GM19193 (cell line): ENCODE data around the gene TBX10.

ENCODE experiments used
- POLR2A ChIP-seq: IDR thresholded peaks from 4 replicates; pipeline ENCODE4 v1.6.1; 2011; ENCODE audit not compliant: insufficient read depth, insufficient read length; ENCODE audit errors: extremely low read depth

The TBX10 gene

DNA sequence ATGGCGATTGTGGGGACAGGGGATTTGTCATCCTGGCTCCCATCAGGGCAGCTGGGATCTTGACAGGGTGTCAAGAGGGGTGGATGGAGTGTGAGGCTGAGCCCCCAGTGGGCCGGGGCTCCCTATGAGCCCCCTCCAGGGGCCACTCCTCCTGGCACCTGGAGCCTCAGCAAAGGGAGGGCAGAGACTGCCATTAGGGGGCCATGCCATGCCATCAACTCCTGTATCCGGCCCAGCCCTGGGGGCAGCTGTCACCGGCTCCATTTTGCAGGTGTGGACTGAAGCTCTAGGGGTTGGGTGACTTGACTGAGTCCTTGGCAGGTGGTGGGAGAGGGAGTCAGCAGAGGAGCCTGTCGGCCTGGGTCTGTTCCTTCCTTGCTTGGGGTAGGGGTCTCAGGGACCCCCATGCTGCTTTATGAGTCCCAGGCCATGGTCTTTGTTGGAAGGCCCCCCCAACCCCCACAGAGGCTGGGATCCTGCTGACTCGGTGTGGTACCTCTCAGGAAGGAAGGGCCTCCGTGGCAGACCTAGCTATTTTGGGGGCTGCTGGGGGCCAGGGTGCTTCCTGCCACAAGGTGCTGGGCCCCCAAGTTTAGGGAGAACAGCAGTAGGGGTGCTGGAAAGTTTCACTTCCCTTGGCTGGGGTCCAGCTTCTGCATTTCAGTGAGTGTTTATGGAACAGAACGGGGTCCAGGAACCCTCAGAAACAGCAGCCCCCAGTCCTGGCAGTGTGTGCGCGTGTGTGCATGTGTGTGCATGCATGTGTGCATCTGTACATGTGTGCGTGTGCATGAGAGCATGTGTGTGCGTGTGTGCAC lies 9.4 kb upstream of the TBX10 start:
- no peak for TF ChIP-seq POLR2A

DNA sequence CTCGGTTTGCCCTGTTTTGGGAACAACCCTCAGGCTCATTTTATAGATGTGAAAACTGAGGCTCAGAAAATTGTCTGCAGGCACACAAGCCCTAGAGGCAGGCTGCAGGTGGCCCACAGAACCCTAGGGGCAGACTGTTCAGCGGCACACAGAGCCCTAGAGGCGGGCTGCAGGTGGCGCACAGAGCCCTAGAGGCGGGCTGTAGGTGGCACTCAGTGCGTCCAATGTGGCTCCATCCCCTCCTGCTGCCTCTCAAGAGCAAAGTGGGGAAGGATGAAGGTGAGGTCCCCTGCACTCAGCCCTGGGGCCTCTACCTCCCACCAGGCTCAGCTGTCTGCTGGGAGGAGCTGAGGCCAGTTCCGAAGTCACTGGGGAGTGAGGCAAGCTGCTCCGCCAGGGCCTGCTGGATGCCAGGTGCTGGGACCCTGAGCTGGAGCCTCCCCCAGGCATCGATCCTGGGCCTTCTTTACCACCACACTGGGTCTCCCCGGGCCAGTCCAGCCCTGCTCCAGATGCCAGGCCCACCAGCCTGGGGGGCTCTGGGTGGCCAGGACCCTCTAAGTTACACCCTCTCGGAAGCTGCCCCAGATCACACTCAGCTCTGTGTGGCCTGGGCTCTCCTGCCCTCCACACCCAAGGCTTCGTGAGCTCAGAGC lies 8.7 kb upstream of the TBX10 start:
- no peak for TF ChIP-seq POLR2A

DNA sequence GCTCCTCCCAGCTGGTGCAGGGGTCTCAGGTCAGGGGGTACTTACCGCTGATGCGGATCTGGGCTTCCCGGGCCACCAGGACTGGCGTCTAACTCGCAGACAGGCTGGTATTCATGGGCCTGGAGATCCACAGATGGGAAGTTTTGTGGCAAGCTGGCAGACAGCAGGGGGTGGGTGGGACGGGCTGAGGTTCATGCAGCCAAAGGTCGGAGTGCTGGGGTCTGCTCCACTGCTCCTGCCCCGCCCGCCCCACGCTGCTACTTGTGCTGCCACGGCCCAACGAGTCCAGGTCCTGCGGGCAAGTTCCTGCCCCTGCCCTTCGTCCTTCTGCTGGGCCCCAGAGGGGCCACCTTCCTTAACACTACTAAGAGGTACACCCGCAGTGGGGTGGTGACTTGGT lies 7.9 kb upstream of the TBX10 start:
- no peak for TF ChIP-seq POLR2A

DNA sequence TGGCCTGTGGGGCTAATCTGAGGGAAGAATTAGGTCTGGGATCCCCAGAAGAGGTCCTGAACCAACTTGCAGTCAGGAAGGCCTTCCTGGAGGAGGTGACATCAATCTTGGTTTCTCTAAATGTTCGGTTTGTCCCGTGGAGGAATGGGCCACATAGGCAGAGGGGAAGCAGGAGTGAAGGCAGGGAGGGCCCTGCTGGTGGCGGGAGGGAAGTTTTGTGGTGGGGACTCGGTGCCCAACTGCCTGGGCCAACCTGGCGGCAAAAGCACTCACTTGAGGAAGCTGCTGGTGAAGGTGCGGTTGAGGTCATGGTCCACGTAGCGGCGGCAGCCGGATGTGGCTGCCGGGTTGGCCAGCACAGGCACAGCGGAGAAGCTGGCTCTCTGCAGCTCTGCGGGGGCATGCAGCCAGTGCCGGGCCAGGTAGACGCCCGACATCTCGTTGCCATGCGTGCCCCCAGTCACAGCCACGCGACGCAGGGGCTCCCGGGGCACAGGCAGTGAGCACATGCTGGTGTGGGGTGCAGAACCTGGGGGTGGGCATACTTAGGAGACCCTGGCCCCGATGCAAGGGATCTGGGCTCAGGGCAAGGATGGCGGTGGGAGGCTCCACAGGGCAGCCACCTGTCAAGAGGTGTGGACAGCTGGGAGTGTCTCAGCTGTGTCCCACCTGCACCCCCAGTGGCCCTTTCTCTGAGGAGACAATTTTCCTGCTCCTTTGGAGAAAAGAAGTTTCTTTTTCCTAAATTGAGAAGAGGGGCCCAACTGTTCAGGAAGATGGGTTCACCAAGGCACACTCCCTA lies 7.2 kb upstream of the TBX10 start:
- TF ChIP-seq POLR2A, result no peak

DNA sequence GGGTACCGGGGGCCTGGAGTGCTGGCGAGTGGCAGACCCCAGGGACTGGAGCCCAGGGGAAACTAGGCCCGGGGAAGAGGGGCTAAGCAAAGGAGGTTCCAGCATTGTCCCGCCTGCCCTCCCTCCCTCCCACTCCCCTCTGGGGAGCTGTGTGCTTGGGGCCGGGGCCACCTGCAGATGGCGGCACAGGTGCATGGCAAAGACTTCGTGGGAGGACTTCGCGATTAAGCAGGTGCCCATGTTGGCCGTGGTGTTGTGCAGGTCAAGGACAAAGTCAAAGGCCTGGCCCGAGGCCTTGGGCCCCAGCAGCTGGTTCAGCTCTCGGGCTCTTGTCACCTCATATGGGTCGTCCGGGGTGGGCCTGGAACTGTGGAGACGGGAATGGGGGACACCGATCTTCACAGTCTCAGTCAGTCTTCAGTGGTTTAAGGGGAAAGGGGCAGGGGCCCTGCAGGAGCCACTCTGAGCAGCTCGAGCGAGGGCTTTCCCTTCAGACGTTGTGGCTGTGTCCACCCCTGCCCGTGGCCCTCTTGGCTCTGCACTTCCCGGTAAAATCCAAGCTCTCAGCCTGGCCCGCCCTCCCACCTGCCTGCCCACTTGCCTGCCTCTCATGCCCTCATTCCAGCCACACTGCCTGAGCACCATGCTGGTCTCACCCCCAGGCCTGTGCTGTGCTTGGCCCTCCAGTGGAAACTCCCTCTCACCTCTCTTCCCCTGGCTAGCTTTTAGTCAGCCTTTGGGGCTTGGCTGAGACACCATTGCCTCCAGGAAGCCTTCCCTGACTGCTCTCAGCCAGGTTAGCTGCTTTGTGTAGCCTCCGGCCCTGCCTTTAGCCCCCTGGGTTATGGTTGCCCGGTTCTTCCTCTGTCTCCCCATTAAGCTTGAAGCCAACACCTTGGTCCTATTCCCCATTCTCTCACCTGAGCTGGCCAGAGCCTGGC lies 6.2 kb upstream of the TBX10 start:
- TF ChIP-seq POLR2A, result no peak

DNA sequence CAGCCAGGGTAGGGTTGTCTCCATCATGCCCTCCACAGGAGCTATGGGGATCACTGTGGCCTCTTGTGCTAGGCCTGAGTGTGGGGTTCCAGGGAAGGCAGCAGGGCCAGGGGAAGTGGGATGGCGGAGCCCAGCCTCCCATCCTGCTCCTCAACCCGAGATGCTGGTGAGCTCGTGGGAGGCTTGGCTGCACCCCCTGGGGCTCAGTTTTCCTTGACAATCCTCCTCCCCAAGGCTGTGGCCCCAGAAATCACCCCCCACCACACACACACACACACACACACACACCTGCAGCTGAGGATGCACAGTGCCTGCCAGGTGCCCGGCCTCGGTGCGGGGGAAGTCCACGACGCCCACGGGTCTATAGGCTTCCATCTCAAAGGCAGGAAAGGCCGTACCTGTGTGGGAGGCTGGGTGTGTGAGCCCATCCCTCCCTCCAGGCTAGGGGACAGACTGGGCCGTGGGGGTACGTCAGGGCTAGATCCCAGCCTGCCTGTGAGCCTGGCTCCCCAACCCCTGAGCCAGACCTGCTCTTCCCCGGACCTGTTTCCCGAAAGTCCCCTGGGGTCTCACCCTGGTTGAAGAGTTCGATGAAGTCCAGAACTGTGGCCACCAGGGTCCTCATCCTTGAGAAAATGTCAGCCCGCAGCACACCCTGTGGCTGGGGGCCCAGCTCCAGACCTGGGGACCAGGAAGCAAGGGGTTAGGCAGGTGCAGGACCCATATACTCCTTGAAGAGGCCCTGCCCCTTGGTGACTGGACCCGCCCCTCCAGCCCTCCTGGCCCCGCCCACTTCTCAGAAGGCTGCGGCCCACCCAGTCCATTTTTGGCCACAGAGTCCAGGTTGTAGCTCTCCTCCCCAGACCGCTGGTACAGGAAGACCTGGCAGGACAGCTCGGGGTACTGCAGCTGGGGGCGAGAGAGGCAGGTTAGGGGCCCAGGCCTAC lies 5.2 kb upstream of the TBX10 start:
- TF ChIP-seq POLR2A, result no peak

DNA sequence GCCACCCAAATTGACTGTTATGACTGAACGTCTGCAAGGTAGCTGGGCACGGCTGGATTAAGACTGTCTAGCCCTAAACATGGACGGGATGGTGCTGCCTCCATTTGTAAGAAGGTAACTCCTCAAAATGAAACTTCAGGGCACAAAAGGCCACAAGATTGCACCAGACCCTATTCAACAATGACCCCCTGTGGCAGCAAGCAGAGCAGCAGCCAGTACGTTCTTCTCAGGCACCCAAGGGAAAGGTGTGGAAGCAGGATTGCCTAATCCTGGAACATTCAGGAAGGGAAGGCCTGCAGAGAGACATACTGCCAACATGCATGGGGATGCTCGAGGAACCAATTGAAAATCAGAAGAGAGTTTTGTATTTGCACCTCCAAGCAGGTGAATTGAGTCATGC lies 4.5 kb upstream of the TBX10 start:
- TF ChIP-seq POLR2A, result no peak

DNA sequence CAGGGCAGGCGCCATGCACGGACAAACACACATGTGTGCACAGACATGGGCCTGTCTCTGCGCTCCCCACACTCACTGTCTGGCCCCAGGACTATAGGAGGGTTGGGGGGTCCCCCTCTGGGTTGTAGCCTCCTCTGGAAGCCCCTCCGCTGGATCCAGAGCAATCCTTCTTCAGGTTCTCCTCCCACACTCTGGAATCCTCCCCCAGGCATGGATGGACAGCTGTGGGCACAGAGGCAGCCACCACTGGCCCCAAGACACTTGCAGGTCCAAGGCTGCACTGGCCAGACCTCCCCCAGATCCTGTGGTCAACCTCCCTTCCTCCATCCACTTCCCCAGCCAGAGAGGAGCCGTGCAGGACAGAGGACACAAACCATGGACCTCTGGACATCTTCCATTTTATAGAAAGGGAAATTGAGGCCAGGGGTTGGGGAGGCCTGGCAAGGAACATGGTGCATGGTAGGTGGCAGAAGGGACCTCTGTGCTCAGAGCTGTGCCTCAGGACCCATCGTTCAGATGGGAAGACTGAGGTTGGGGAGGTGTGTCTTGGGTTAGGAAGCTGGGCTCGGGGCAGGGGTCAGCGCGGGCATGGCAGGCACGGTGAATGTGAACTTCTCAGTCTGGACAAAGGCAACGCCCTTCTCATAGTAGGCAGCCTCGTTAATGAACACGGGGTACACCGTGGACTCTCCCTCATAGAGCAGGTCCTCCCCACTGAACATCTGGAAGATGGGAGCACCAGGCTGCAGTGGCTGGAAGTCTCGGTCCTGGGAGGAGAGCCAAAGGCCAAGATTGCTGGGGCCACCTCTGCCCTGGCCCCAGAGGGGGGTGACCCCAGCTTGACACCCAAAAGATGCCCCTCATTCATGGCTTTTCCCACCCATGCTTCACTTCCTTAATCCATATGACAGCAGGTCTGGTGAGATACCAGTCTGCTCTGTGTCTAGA lies 2.9 kb upstream of the TBX10 start:
- no peak for TF ChIP-seq POLR2A

DNA sequence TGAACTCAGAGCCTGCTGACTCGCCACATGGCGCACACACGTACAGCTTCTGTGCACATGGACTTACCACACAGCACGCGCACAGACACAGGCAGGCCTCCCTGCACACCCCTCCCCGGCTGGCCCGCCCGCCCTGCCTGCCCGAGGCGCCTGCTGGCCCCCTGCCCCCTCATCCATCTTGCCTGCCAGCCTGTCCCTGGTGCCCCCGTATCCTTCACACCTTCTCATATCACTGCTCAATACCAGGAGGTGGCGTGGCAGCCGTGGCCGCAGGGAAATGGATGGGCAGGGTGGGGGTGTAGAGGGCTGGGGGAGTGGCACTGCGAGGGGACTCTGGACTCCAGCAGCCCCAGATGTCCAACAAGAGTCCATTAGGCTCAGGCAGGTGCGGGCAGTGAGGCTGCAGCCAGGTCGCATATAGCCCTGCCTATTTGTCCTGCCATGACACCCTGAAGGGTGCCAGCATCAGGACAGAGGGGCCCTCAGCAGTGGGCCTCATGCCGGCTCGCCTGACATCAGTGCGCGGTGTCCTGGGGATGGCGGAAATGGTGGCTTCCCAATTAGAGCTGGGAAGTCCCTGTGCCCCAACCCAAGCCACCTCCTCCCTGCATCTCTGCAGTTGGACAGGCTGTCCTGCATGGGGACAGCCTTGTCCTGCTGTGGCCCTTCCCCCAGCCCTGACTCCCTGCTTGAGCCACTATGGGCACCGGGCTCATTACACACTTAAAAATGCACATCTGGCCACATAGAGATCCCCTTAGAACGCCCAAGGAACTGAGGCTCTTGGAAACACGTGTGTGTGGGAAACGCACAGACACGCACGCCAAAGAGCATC lies 2.0 kb upstream of the TBX10 start:
- TF ChIP-seq POLR2A, result no peak

DNA sequence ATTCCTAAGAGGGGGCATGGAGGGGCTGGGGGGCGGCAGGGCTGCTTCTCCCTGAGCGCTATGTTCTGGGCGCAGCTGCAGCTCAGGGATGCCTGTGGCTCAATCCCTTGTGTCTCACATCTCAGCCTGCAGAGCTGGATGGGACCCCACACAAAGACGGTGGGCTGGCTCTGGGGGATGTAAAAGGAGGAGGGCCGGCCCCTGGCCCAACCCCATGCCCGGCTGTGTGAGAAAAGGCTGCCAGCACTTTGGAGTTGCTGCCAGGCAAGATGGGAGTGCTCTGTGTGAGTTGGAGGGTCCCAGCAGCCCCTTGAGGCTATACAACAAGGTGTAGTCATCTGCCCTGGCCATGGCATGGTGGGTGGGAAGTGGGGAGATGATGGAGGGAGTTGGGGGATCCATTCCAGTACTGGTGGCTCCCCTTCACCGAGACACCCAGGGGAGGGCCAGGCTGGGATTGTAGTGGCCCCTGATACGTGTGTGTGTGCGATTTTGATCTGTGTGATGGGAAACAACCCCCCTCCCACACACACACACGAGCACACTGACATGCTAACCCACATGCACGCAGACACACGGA lies 1.3 kb upstream of the TBX10 start:
- TF ChIP-seq POLR2A, result no peak
